Liver (tissue), 3 donors: Measurements from ENCODE around the gene MYADML2.

ENCODE experiments used
- ATF3 ChIP-seq: IDR thresholded peaks from 2 replicates; pipeline ENCODE4 v1.6.1; 2016; ENCODE audit warnings: antibody characterized with exemption
- CTCF ChIP-seq: fragments of 150-350 bp; IDR thresholded peaks from 2 replicates; pipeline ENCODE4 v1.5.1; 2017; ENCODE audit warnings: improper control_type of control experiment, low read depth, low read length; ENCODE audit not compliant: missing input control
- FOXA1 ChIP-seq: IDR thresholded peaks from 2 replicates; pipeline ENCODE4 v1.6.1; 2016; ENCODE audit warnings: antibody characterized with exemption
- HNF4A ChIP-seq, 2 donors: conservative IDR thresholded peaks; 2 replicates each; pipeline ENCODE4 v1.6.1; 2016; ENCODE audit warnings: antibody characterized with exemption in 2 of 2, mild to moderate bottlenecking in 2 of 2
- REST ChIP-seq: IDR thresholded peaks from 2 replicates; pipeline ENCODE4 v1.6.1; 2016; ENCODE audit warnings: antibody characterized with exemption, mild to moderate bottlenecking
- SP1 ChIP-seq: IDR thresholded peaks from 2 replicates; pipeline ENCODE4 v1.6.1; 2018; ENCODE audit warnings: antibody characterized with exemption, mild to moderate bottlenecking
- TAF1 ChIP-seq: conservative IDR thresholded peaks from 2 replicates; pipeline ENCODE4 v1.6.1; 2016; ENCODE audit warnings: antibody characterized with exemption, mild to moderate bottlenecking
- donor health status: healthy.
- donor health status: healthy.

- no peak for TF ChIP-seq ATF3
- no peak for TF ChIP-seq CTCF
- no peak for TF ChIP-seq HNF4A (conservative IDR thresholded peaks at IDR 0.05)
- TF ChIP-seq SP1, result no peak
- no peak for TF ChIP-seq FOXA1
- no peak for TF ChIP-seq TAF1
- no peak for TF ChIP-seq REST
Measured at GRCh38 chr17:81993729-81994592, 46.9 kb upstream of the MYADML2 start.
